IPS DF 19.7 (cell line): ENCODE results near the gene TRIM63.

Source experiments
- DNase-seq: peaks from one replicate; pipeline ENCODE4 v3.0.0-alpha.2; 2013; ENCODE audit warnings: low read depth, low spot score

Gene TRIM63

DNA sequence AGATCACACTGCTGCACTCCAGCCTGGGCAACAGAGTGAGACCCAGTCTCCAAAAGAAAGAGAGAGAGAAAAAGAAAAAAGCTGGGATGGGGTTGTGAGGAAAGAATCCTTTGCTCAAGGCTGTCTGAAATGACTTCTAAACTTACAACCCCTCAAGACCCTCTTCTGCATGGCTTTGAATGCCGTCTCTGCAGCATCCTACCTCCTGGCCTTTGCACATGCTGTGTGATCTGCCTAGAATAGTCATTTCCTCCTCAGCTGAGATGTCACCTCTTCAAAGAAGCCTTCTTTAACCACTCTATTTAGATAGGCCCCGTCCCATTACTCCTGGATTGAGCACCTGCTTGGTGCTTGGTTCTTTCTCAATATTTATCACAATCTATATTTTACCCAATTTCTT, 17.4 kb upstream of the TRIM63 start:
- no peak for DNase-seq

DNA sequence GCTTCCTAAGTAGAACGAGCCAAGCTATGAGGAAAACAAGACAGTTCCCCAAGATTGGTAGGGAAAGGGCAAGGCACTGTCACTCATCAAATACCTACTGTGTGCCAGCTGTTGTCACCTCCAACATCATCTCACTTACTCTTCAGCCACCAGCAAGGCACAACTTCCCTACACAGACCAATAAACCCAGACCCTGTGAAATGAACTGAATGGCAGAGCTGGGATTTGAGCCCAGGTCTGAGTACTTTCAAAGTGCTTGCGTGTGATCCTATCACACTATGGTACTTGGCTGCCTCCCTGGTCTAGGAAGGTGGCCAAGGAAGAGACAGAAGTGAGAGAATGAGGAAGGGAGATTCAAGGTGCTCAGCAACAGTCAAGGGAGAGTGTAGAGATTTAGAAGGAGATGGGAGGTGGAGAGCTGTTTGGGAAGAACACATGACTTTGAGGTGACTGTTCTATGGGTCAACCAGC, 16.7 kb upstream of the TRIM63 start:
- DNase-seq, result no peak

DNA sequence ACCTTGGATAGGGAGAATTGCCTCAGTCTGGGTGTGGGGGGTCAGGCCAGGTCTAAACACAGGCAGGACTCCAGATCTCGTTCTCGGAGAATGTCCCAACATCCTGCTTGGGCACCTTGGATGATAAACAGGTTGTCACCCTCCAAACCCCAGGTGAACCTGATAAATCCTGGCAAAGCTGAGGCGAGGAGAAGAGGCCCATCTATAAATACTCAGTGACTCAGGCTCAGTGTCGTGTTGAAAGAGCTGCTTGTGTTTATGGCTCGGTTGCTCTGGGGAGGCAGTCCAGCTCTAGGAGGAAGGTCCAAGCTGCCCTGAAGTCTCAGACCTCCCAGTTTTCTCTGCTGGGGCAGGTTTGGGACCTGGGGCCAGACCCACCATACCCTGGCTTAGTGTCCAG, 15.8 kb upstream of the TRIM63 start:
- no peak for DNase-seq

DNA sequence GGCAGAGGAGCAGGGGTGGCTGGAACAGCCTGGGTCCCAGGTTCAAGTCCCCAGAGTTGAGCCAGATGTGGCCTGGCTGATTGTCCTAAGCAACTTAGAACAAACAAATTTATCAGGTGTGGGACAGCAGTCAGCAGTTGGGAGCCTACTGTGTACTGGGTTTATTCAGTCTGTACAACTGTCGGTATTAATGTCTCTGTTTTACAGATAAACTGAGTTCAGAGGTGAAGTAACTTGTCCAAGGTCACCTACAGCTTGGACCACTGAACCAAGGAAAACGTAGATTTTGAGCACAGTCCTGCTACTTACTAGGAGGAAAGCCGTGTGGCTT, 14.6 kb upstream of the TRIM63 start:
- DNase-seq, result no peak

DNA sequence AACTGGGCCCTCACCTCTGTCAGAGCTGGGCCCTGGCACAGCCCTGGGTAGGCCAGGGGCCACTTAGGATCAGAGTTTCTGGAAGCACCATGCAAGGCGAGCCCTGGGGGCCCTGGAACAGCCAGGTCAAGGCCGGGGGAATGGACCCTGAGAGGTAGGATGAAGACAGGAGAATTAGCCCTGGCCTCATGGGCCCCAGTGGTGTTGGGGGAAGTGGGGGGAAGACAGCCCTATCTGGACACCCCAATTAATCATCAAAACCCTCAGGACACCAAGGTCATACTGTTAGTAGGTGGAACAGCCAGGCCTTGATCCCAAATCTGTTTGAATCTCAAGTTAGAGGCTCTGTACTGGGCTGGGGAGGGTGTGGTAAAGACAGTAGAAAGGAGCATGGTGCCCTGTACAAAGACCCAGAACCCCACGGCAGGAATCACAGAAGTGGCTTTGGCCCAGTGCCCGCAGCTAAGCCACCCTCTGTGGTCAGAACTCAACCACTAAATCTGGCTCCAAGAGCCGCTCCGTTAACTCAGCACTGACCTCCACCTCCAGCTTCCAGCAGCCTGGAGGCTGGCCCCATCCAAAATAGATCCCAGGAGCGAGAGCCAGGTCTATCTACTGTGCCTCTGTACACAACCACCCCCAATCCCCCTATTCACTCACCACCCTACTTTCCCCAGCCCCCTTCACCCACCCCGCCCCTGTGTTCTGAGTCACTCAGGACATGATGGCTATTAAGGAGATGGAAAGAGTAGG, 14.0 kb upstream of the TRIM63 start:
- DNase-seq, result no peak

DNA sequence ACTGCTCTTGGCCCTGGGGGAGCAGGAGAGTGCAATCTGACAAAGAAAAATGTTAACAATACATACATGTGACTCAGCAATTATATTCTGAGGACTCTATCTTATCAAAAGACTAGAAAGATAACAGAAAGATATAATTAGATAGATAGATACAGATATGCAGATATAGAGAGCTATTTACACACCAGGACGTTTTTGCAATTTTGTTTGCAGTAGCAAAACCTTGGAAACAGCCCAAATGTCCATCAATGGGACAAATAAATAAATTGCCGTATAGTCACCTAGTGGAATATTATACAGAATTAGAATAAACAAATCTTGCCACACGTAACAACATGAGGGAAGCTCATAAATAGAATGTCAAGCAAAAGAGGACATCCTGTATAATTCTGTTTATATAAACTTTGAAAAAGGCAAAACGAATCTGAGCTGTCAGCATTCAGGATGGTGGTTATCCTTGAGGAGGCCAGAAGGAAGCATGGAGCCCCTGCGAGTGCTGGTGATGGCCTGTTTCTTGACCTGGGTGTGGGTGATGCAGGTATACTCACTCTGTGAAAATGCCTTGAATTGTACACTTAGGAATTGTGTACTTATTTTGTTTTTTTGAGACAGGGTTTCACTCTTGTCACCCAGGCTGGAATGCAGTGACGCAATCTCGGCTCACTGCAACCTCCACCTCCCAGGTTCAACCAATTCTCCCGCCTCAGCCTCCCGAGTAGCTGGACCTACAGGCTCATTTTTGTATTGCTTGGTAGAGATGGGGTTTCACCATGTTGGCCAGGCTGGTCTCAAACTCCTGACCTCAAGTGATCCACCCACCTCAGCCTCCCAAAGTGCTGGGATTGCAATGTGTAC, 12.8 kb upstream of the TRIM63 start:
- DNase-seq, result no peak

DNA sequence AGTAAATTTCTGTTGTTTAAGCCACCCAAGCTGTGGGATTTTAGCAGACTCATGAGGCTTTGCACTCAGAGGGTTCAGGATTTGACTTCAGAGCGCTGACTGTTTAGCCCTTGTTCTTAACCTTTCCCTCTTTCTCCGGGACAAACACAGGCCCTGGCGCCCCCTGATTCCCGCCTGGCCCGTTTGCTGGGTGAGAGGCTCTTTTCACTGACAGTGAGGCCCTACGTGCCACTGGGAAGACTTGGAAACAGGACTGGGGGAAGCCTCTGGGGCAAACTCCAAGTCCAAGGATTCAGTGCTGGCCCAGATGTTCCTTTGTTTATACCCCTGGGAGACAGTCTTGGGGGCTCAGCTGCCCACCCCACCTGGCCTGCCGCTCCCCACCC, 11.7 kb upstream of the TRIM63 start:
- no peak for DNase-seq

DNA sequence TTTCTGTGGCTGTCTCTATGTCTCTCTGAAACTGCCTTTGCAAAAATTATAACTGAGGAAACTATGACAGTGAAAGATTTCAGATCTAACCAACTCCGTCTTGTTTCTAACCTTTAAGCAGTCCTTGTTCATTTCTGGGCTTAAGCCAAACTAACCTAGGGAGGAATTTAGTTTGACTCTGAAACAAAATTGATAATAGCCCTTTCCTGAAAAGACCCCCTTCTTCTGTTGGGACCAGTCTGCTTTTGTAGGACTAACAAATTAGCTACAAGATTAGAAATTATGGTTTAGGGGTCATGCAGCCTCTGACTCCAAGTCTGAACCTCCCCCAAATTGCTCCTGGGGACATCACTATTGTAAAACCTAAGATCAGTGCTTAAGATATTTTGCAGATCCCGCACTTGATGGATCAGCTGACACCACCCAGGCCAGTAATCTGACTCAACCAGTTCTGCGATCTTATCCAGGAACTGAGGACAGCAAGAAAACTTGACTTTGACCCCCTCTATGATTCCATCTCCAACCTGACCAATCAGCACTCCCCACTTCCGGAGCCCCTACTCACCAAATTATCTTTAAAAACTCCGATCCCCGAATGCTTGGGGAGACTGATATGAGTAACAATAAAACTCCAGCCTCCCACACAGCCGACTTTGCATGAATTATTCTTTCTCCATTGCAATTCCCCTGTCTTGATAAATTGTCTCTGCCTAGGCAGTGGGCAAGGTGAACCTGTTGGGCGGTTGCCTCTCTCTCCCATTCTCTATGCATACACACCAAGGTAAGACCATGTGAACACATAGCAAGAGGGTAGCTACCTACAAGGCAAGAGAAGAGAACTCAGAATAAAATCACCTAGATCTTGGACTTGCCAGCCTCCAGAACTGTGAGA, 11.1 kb upstream of the TRIM63 start:
- DNase-seq, result no peak

DNA sequence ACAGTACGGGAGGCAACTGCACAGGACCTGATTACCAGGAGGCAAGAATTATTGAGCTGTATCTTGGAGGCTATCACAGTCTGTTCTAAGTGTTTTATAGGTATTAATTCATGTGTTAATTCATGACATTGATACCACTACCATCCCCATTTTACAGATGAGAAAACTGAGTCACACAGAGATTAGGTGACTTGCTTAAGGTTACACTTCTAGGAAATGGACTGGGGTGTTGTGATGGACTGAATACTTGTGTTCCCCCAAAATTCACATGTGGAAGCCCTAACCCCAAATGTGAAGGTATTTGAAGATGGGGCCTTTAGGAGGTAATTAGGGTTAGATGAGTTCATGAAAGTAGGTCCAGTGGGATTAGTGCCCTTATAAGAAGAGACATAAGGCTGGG, 10.1 kb upstream of the TRIM63 start:
- DNase-seq, result no peak

DNA sequence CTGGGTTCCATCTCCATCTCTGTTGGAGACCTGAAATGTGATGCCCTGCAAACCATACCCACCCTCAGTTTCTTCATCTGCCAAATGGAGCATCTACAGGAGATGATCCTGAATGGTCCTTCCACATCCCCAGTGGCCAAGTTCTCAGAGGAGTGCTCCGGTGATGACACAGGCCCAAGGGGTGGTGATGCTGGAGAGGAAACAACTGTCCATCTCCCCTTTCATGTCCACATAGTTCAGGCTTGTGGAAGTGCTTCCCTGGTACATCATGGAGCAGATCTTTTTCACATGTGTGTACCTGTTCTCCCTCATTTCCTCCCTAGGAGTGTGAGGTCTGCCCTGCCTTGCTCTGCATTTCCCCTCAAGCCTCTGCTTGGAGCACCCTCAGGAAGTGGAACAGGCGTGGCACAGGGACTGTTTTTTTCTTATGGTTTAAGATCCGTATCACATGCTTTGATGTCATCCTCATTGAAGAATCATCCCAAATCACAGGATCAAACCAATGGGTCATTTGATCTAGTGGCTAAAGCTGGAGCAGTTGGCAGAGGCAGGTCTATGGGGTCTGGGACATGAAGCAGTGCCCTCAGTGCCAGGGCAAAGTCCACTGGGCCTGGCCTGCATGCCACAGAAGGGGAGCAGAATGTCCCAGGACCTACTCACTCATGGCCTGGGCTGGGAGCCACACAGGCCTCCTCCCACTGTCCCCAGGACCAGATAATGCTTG, 8.2 kb upstream of the TRIM63 start:
- no peak for DNase-seq

DNA sequence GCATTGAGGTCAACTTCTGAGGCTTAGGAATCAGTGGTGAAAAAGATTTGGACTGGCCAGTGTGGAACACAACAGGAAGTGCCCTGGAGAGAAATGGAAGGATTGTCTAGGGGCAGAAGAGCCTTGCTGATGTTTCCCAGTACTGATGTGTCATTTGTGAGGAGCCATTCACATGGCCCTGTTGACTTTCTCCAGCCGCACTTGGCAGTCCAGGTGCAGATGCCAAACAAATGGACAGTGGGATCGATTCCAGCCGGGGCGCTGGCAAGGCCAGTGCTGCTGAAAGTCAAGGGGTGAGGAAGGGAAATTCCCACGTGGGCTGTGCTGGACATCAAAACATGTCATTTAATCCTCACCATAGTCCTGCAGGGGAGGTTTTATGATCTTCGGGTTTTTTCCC, 4.9 kb upstream of the TRIM63 start:
- no peak for DNase-seq

DNA sequence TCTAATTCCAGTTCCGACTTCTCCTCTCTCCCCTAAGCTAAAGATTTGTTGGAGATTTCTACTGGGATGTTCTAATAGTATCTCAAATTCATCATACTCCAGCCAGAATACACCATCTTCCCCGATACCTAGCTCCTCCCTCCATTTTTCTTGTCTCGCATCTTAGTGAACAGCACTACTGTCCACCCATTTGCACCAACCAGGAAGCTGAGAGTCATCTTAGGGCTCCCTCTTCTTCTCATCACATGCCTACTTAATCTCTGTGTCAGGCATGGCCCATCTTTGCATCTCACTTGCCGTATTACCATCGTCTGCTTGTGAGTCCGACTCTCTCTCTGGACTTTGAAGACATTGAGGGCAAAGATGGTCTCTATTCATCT, 3.5 kb upstream of the TRIM63 start:
- no peak for DNase-seq

DNA sequence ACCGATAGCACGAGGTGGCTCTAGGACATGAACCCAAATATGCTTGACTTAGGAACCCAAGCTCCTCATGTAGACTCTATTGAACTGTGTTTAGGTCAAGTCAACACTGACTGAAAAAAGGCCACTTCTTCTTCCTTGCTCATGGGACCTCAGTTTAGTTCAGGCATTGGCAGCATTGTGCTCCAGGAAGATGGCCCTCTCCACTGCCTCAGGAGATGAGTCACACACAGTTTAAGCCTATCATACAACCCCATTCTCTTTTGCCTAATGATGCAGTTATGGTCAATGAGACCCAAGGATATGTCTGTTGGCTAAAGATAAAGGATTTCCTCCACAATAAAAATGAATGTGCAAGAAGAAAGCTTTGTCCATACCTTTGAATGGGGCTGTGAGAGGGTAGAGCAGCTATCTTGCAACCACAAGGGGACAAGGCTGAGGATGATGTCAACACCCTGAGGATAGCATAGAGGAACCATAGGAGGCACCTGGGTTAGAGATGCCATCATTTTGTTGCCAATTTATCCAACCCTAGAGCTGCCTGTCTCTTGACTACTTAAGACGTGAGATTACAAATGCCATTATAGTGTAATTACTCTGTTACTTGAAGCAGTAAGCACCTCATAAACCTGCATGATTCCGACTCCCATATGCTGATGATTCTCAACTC, 3.0 kb upstream of the TRIM63 start:
- no peak for DNase-seq

DNA sequence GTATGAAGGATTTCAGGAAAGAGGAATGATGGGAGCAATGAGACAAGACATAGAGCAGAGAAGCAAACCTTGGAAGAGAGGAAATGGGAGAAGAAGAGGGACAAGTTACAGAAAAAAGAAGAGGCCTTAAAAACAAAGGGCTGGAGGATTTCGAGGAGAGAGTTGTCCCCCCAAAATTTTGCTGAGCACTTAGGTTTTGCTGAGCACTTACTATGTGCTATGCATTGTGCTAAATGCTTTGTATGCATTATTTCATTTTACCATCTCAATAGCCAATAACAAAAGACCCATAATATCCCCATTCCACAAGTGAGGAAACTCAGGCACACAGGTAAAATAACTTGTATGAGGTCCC, 2.5 kb upstream of the TRIM63 start:
- DNase-seq, result no peak

DNA sequence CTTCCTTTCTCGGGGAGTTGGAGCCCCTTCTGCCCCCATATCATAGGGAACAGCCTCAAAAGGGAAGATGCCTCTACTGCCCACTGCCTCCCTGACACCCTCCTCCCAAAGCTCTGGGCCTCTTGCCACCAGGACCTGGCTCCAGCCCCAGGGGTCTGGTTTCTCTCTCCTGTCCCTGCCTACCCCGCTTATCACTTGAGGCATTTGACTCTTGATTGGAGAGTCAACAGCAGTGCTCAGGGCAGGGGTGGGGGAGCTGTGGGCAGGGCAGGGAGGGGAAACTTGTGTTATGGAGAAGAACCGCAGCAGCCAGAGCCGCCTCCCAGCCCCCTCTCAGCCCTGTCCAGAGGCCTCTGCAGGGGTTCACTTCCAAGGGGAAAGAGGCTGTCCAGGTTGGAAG, 573 bp downstream of the TRIM63 start:
- DNase-seq, result no peak

DNA sequence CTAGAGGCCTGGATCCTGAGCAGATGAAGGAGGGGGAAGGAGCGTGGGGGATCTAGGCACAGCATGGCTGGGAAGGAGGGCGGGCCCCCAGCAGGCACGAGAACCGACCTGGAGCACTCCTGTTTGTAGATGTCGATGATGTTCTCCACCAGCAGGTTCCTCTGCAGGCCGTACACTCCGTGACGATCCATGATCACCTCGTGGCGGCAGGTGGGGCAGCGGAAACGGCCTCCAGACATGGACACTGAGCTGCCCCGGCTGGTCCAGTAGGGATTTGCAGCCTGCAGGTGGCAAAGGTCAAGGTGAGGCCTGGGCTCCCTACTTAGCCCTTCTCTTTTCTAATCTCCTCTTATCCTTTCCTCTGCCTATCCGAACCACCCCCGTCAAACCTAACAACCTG, 1.3 kb downstream of the TRIM63 start:
- DNase-seq, result no peak

DNA sequence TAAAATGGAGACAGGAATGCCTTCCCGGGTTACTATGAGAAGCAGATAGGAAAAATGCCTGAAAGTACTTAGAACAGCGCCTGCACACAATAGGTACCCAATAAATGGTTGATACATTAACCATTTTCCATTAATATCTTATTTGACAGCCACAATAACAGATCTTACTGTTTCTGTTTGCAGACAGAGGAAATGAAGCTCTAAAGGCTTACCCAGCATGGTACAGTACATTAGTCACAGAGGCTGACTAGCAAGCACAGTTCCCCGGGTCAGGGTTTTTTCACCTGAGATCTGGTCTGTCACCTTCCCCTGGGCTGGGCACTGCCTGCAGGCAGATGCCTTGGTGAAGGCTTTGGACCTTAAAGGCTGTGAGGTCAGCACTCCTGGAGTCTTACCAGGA, 2.9 kb downstream of the TRIM63 start:
- no peak for DNase-seq

DNA sequence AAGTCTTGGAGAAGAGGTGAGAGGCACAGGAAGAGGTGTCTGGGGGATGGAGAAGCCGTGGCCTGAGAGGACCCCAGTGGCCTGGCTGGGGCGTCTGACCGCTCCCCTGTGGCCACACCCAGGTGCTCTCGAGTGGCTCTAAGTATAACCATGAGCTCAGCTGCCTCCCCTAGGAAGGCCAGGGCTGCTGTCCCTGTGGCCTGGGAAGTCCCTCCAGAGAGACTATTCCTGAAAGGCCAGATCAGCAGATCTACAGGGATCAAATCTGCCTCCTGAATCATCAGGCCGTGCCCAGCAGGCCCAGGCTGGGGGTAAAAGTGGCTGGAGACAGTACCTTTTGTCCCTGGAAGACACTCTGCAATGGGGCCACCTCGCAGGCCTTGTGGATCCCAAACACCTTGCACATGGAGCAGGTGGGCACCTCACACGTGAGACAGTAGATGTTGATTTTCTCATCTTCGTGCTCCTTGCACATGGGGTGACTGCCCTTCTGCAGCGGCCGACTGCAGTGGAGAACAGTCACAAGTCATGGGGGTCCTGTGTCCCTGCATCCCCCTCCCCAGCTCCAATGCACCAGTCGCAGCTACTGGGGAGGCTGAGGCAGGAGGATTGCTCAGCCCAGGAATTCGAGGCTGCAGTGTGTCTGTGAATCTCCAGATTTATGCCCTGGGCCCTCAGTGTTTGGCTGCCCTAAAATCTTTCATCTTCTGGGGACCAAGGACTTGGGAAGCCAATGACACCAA, 6.4 kb downstream of the TRIM63 start:
- no peak for DNase-seq

DNA sequence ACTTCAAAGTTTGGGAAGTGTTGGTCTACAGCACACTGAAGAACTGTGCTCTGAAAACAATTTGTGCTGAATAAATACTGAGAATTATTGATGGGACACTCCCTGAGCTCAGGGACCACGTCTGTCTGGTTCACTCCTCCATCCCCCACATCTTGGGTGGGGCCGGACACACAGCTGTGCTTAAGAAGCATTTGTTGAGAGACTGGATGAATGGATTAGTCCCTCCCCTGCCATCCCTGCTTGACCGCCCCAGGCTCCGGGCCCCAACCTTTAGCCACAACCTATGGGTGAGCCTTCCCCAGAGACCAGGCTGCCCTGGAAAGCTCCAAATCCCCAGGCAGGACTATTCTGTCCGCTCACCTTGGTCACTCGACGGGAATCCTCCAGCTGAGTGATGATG, 7.5 kb downstream of the TRIM63 start:
- no peak for DNase-seq

DNA sequence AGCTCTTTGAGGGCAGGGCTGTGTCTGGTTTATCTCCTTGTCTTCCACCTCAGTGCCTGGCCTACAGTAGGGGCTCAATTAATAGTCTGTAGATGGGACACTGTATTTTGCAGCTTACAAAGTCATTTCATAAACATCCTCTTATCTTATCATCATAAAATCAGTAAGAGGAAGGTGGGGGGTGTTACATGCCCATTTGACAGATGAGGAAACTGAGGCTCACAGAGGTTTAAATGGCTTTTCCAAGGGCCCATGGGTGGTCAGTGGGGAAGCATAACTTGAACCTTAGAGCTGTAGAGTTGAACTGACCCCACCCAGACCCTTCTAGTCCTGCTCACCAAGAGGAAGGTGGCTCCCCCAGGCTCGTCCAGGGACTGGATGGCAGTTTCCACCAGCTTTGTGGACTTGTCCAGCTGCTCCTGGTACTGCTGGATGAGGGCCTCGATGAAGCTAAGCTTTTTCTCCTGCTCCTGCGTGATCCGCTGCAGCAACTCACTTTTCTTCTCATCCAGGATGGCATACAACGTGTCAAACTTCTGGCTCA, 9.3 kb downstream of the TRIM63 start:
- DNase-seq, result no peak
